ENCODE results near the gene KIF17.
"Not testable (repeated sequence)": the region's sequence is repeated elsewhere in the genome, so short reads cannot be mapped to it uniquely, and the experiment has no call there.

KIF17 gene

DNA sequence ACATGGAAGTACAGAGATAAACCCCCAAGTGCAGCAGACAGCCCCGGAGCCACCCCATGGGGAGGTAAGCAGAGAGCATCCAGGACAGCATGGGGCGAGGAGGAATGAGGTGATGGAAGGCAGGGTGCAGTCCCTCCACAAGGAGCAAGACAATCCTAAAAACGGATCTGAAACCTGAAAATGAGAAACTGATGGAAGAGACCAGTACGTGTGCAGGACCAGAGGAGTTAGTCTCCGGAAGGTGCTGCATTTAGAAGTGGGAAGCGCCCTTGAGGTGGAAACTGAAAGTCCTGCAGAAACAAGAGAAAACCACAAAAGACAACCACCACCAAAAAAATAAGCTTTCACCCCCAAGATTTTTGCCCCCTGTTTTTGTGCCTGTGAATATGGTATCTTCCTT, 39.2 kb downstream of the KIF17 start:
- H3K27ac Mint-ChIP-seq, result no peak overlapping the region
- H3K36me3 Mint-ChIP-seq (ENCODE audit: low read depth), result no peaks in the 10 kb centered on the region
- H3K27me3 Mint-ChIP-seq (ENCODE audit: low read depth), result peaks cover 3% of the 10 kb centered on the region
- TF ChIP-seq, protein P1, sequence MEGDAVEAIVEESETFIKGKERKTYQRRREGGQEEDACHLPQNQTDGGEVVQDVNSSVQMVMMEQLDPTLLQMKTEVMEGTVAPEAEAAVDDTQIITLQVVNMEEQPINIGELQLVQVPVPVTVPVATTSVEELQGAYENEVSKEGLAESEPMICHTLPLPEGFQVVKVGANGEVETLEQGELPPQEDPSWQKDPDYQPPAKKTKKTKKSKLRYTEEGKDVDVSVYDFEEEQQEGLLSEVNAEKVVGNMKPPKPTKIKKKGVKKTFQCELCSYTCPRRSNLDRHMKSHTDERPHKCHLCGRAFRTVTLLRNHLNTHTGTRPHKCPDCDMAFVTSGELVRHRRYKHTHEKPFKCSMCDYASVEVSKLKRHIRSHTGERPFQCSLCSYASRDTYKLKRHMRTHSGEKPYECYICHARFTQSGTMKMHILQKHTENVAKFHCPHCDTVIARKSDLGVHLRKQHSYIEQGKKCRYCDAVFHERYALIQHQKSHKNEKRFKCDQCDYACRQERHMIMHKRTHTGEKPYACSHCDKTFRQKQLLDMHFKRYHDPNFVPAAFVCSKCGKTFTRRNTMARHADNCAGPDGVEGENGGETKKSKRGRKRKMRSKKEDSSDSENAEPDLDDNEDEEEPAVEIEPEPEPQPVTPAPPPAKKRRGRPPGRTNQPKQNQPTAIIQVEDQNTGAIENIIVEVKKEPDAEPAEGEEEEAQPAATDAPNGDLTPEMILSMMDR (IDR thresholded peaks at IDR 0.05; ENCODE audit: unreplicated experiment in 3 of 3), result no peak
- H3K4me3 Mint-ChIP-seq, result no peak overlapping the region
- no peaks in the 10 kb centered on the region for H3K4me1 Mint-ChIP-seq
- no peaks in the 10 kb centered on the region for H3K9me3 Mint-ChIP-seq

DNA sequence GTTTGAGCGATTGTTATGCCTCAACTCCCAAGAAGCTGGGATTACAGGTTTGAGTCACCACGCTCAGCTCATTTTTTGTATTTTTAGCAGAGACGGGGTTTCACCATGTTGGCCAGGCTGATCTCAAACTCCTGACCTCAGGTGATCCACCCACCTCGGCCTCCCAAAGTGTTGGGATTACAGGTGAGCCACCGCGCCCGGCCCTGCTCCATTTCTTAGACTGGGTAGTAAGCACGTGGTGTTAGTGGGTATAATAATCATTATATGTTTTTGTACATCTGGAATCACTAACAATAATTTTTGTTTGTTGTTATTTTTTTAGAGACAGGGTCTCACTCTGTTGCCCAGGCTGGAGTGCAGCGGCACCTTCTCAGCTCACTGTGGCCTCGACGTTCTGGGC, 44.2 kb downstream of the KIF17 start:
- H3K4me3 Mint-ChIP-seq; H3K36me3 Mint-ChIP-seq (ENCODE audit: low read depth): not testable (repeated sequence)

DNA sequence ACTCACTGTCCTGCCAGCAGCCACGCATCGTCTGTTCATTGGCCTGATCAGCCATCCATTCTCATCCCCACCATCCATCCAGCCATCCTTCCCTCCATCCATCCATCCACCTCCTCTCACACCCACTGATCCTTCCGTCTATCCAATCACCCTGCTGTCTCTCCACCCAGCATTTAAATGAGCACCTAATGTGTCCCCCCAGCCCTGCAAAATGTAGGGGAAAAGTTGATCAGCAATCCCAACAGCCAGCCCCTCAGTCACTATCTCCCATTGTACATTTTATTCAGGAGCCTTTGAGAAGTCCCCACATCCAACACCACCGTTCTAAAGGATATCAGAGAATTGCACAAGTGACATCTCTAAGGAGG, 45.6 kb downstream of the KIF17 start:
- Mint-ChIP-seq H3K4me3 (no peak overlapping the region), H3K27ac (no peak overlapping the region), H3K36me3 (ENCODE audit: low read depth) (no peaks in the 10 kb centered on the region), H3K4me1 (no peaks in the 10 kb centered on the region), H3K9me3 (no peaks in the 10 kb centered on the region), H3K27me3 (ENCODE audit: low read depth) (peaks cover 3% of the 10 kb centered on the region)
- TF ChIP-seq, protein P1 (IDR thresholded peaks at IDR 0.05; ENCODE audit: unreplicated experiment in 3 of 3), result no peak

More for the DNA sequence above, 44.2 kb downstream of the KIF17 start:
- not testable (repeated sequence) for H3K4me1 Mint-ChIP-seq; H3K27ac Mint-ChIP-seq; H3K27me3 Mint-ChIP-seq (ENCODE audit: low read depth); H3K9me3 Mint-ChIP-seq

DNA sequence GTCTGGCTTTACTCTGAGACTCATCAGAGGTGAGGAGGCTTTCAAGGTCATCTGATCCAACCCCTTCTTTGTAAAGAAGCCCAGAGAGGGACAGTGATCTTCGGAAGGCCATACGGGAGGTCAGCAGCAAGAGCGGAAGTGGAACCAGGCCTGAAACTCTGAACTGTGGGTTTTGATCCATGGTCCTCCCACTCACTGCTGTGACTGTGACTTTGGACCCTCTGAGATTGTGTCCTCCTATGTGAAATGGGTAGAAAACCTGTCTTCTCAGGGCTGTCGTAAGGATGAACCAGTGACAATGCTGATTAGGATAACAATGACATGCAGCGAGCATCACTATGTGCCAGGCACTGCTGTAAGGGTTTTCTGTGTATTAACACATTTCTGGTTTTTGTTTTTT, 46.9 kb downstream of the KIF17 start:
- Mint-ChIP-seq H3K27me3 (ENCODE audit: low read depth) (no peaks in the 10 kb centered on the region), H3K27ac (no peak overlapping the region), H3K9me3 (no peaks in the 10 kb centered on the region), H3K4me1 (no peaks in the 10 kb centered on the region), H3K4me3 (no peak overlapping the region), H3K36me3 (ENCODE audit: low read depth) (no peaks in the 10 kb centered on the region)
- TF ChIP-seq, protein P1 (IDR thresholded peaks at IDR 0.05; ENCODE audit: unreplicated experiment in 3 of 3), result no peak

DNA sequence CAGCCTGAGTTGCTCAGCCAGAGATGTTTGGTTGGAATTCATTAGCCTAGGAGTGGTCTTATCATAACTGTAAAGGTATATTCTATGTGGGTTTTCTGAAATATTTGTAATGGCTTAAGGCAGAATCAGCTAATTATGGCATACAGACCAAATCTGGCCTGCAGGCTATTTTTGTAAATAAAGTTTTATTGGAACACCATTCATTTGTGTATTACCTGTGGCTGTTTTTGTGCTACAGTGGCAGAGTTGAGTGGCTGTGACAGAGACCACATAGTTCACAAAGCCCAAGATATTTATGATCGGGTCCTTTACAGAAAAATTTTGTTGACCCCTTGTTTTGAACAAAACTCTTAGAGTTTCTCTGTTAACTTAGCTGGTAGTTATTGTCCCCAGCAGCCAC, 49.2 kb downstream of the KIF17 start:
- no peaks in the 10 kb centered on the region for H3K4me1 Mint-ChIP-seq
- no peaks in the 10 kb centered on the region for H3K36me3 Mint-ChIP-seq (ENCODE audit: low read depth)
- H3K9me3 Mint-ChIP-seq, result no peaks in the 10 kb centered on the region
- TF ChIP-seq, protein P1 (IDR thresholded peaks at IDR 0.05; ENCODE audit: unreplicated experiment in 3 of 3), result no peak
- H3K27ac Mint-ChIP-seq, result no peak overlapping the region
- H3K27me3 Mint-ChIP-seq (ENCODE audit: low read depth), result no peaks in the 10 kb centered on the region
- no peak overlapping the region for H3K4me3 Mint-ChIP-seq

DNA sequence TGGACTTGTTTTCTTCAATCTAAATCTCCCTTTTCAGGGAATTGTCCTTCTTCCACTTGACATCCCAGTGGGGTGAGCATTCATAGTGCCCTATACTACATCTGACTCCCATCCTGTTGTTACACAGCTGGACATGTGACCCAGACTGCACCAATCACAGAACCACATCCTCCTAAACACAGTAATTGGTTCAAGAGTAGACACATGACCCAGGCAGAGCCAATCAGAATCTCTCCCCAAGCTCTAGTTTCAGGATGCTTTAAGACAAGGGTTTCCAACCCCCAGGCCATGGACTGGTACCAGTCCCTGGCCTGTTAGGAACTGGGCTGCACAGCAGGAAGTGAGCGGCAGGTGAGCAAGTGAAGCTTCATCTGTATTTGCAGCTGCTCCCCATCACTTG, 51.0 kb downstream of the KIF17 start:
- H3K27ac Mint-ChIP-seq, result no peak overlapping the region
- H3K4me1 Mint-ChIP-seq, result peaks cover 8% of the 10 kb centered on the region
- TF ChIP-seq, protein P1 (IDR thresholded peaks at IDR 0.05; ENCODE audit: unreplicated experiment in 3 of 3), result no peak
- H3K36me3 Mint-ChIP-seq (ENCODE audit: low read depth), result no peaks in the 10 kb centered on the region
- no peaks in the 10 kb centered on the region for H3K9me3 Mint-ChIP-seq
- peak overlapping the region in 1 of 3 experiments; percentile 31 for H3K4me3 Mint-ChIP-seq
- H3K27me3 Mint-ChIP-seq (ENCODE audit: low read depth), result no peaks in the 10 kb centered on the region
